Uterus (tissue), 2 donors: ENCODE results near the gene PTGES2.

Experiments used
- CTCF ChIP-seq, 4 experiments: fragments of 200-600 bp in 2 of 4; fragments of 450-650 bp in 2 of 4; sonication (generic) in 2 of 4; IDR thresholded peaks; one replicate each; pipeline ENCODE4 v1.5.1; 2016 to 2019; ENCODE audit warnings: antibody characterized with exemption in 4 of 4, mild to moderate bottlenecking in 2 of 4, moderate library complexity in 1 of 4
- POLR2A ChIP-seq, 2 donors: fragments of 450-650 bp; IDR thresholded peaks; one replicate each; pipeline ENCODE4 v1.6.1; 2016; ENCODE audit warnings: antibody characterized with exemption in 2 of 2, mild to moderate bottlenecking in 1 of 2, moderate library complexity in 1 of 2

- TF ChIP-seq CTCF (IDR thresholded peaks at IDR 0.05): no peak
- TF ChIP-seq POLR2A (IDR thresholded peaks at IDR 0.05): no peak
These were observed 28.1 kb downstream of the PTGES2 start for GRCh38 chr9:128099231-128099931.
